Measurements from ENCODE around the gene NET1.

NET1 gene

DNA sequence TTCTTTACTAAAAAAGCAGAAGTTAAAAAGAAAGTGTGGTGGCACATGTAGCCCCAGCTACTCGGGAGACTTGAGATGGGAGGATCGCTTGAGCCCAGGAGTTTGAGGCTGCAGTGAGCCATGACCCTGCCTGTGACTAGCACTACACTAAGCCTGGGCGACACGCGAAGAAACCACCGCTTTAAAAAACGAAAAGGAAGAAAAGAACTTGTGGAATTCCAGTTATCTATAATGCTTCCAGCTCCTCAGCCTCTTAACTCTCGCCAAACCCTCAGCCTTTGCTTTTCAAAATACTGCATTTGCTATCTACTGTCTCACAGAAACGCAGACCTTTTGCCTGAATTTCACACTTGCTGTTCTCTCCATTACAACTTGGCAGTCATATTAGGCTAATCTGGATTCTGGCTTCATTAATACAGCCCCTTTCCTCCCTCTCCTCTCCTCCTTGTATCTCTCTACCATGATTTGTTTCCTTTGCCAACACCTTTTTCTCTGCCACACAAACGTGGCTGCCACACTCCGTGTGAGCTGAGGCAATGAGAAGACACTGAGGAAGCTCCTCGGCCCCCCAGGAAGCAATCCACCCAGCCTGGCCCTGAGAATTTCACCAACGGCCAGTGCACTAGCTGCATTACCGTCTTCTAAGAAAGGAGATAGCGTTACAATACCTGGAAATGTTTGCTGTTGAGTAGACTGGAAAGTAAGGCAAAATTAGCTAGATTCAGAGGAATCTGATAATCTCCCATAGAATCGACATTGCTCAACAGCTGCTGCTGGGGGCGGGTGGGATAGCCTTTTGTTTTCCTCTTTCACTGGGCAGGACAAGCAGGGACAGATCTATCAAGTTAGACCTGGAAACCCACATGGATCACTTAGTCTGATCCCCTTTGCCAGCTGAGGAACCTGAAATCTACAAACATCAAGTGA, 49.8 kb downstream of the NET1 start:
- DNase-seq (ENCODE audit: low read depth): peak; percentile 51
- no peak overlapping the region for H3K4me3 ChIP-seq (ENCODE audit: low read length)
- TF ChIP-seq, protein P1, sequence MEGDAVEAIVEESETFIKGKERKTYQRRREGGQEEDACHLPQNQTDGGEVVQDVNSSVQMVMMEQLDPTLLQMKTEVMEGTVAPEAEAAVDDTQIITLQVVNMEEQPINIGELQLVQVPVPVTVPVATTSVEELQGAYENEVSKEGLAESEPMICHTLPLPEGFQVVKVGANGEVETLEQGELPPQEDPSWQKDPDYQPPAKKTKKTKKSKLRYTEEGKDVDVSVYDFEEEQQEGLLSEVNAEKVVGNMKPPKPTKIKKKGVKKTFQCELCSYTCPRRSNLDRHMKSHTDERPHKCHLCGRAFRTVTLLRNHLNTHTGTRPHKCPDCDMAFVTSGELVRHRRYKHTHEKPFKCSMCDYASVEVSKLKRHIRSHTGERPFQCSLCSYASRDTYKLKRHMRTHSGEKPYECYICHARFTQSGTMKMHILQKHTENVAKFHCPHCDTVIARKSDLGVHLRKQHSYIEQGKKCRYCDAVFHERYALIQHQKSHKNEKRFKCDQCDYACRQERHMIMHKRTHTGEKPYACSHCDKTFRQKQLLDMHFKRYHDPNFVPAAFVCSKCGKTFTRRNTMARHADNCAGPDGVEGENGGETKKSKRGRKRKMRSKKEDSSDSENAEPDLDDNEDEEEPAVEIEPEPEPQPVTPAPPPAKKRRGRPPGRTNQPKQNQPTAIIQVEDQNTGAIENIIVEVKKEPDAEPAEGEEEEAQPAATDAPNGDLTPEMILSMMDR (IDR thresholded peaks at IDR 0.05; ENCODE audit: insufficient read depth, low read depth, low read length, missing control alignments): no peak

DNA sequence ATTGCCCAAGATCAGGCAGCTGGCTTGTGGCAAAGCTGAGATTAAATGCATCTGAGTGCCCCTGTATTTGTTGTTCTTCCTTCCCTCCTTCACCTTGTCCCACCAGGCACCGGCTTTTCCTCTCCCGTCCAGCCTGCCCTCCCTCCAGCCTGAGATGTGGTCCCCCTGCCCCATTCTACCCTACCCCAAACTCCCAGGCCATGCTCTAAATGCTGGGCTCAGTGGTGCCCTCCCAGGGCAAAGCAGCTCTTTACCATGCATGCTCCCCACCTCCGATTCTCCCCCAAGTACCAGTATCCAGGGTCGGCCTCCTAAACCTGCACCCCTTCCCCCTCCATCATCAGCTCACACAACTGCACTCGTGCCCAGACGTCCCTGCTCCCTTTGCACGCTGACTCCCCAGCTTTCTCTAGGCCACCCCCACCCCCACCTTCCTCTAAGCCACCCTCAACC, 50.5 kb downstream of the NET1 start:
- no peak overlapping the region for H3K4me3 ChIP-seq (ENCODE audit: low read length)
- no peak for DNase-seq (ENCODE audit: low read depth)
- TF ChIP-seq, protein P1 (IDR thresholded peaks at IDR 0.05; ENCODE audit: insufficient read depth, low read depth, low read length, missing control alignments): no peak

- DNase-seq (ENCODE audit: low read depth): peak; percentile 45
- TF ChIP-seq, protein P1 (IDR thresholded peaks at IDR 0.05; ENCODE audit: insufficient read depth, low read depth, low read length, missing control alignments): peak; percentile 25
- H3K4me3 ChIP-seq (ENCODE audit: low read length): no peak overlapping the region
Measured at GRCh38 chr10:5464546-5464945, 52.2 kb downstream of the NET1 start.

DNA sequence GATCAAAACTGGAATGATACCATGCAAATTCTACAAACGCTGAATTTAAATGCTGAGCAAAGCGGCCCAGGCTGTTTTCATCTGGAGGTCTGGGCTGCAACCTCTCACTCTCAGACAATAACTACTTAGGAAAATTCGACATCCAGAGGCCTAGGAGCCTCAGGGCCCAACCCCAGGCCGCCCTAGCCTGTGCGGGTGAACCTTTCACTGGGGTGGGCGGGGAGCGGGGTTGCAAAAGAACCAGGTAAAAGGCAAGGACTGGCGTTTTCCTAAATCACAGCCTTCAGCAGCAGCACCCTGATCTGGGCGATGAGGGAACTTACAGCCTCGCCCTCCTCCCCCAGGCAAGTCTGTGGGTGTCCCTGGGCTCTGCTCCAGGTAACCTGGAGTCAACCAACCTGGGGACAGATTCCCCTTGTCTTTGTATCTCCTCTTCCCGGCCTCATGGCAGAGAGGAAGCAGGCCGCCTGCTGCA, 53.7 kb downstream of the NET1 start:
- peak overlapping the region; percentile 11 for H3K4me3 ChIP-seq (ENCODE audit: low read length)
- TF ChIP-seq, protein P1 (IDR thresholded peaks at IDR 0.05; ENCODE audit: insufficient read depth, low read depth, low read length, missing control alignments): no peak
- no peak for DNase-seq (ENCODE audit: low read depth)

- peak; percentile 97 for DNase-seq (ENCODE audit: low read depth)
- H3K4me3 ChIP-seq (ENCODE audit: low read length): peak overlapping the region; percentile 11
Measured at GRCh38 chr10:5466451-5467206, 54.3 kb downstream of the NET1 start.

GRCh38 chr10:5467207-5467535, 54.8 kb downstream of the NET1 start:
- DNase-seq (ENCODE audit: low read depth): no peak
- no peak overlapping the region for H3K4me3 ChIP-seq (ENCODE audit: low read length)
- TF ChIP-seq, protein P1 (IDR thresholded peaks at IDR 0.05; ENCODE audit: insufficient read depth, low read depth, low read length, missing control alignments): no peak

More at GRCh38 chr10:5466451-5467206, 54.3 kb downstream of the NET1 start:
- TF ChIP-seq, protein P1 (IDR thresholded peaks at IDR 0.05; ENCODE audit: insufficient read depth, low read depth, low read length, missing control alignments): no peak
